GM23248 (cell line): ENCODE measurements around the gene HIVEP1. TPM values are rescaled to one million over a fixed set of nuclear protein-coding genes. Genes with fewer than 3 reads are reported as not detected.
A peak's percentile ranks its signal among the peaks of the same experiment; 100 is the strongest.

ENCODE experiments used
- DNase-seq: peaks from one replicate; pipeline ENCODE4 v3.0.0-alpha.2; 2015
- H2AFZ ChIP-seq: fragments of 200-600 bp; sonication (generic); 2 replicates; pipeline ENCODE4 v1.6.1; 2016; ENCODE audit warnings: antibody characterized with exemption
- H3F3A ChIP-seq: fragments of 200-600 bp; sonication (generic); 2 replicates; pipeline ENCODE4 v1.6.1; 2016; ENCODE audit warnings: mild to moderate bottlenecking, antibody characterized with exemption, mixed run types; ENCODE audit not compliant: insufficient read depth
- H3K27ac ChIP-seq: fragments of 200-600 bp; sonication (generic); 2 replicates; pipeline ENCODE4 v1.5.1; 2016; ENCODE audit warnings: mild to moderate bottlenecking
- H3K27me3 ChIP-seq: fragments of 200-600 bp; sonication (generic); replicated peaks from 2 replicates; pipeline ENCODE4 v1.6.1; 2016; ENCODE audit warnings: mild to moderate bottlenecking; ENCODE audit not compliant: insufficient read depth
- H3K36me3 ChIP-seq: fragments of 200-600 bp; sonication (generic); 2 replicates; pipeline ENCODE4 v1.6.1; 2016; ENCODE audit warnings: low read depth, mild to moderate bottlenecking
- H3K4me1 ChIP-seq: fragments of 200-600 bp; sonication (generic); 2 replicates; pipeline ENCODE4 v1.6.1; 2016; ENCODE audit warnings: mild to moderate bottlenecking; ENCODE audit not compliant: insufficient read depth
- H3K4me2 ChIP-seq: fragments of 200-600 bp; sonication (generic); one replicate; pipeline ENCODE4 v1.6.1; 2016; ENCODE audit warnings: mild to moderate bottlenecking; ENCODE audit not compliant: unreplicated experiment
- H3K4me3 ChIP-seq: fragments of 200-600 bp; sonication (generic); 2 replicates; pipeline ENCODE4 v1.5.1; 2016; ENCODE audit warnings: mild to moderate bottlenecking
- H3K79me2 ChIP-seq: fragments of 200-600 bp; sonication (generic); 2 replicates; pipeline ENCODE4 v1.6.1; 2016; ENCODE audit warnings: mild to moderate bottlenecking; ENCODE audit not compliant: insufficient read depth
- H3K9ac ChIP-seq: fragments of 200-600 bp; sonication (generic); 2 replicates; pipeline ENCODE4 v1.6.1; 2016; ENCODE audit warnings: mild to moderate bottlenecking
- H3K9me2 ChIP-seq: fragments of 200-600 bp; sonication (generic); 2 replicates; pipeline ENCODE4 v1.6.1; 2016; ENCODE audit warnings: mixed run types, mild to moderate bottlenecking, moderate library complexity; ENCODE audit not compliant: insufficient read depth
- H3K9me3 ChIP-seq: fragments of 200-600 bp; sonication (generic); one replicate; pipeline ENCODE4 v1.6.1; 2017; ENCODE audit warnings: low read depth
- H4K20me1 ChIP-seq: fragments of 200-600 bp; sonication (generic); 2 replicates; pipeline ENCODE4 v1.6.0; 2016; ENCODE audit not compliant: insufficient read depth
- EZH2 ChIP-seq: fragments of 200-600 bp; sonication (generic); IDR thresholded peaks from 2 replicates; pipeline ENCODE4 v1.6.1; 2018; ENCODE audit warnings: antibody characterized with exemption, mild to moderate bottlenecking; ENCODE audit not compliant: insufficient read depth, poor library complexity, severe bottlenecking
- EZH2phosphoT487 ChIP-seq: fragments of 200-600 bp; sonication (generic); IDR thresholded peaks from 2 replicates; pipeline ENCODE4 v1.6.1; 2018; ENCODE audit warnings: antibody characterized with exemption, moderate library complexity, mild to moderate bottlenecking, low read depth; ENCODE audit not compliant: insufficient read depth
- WGBS, 2 experiments: methylation state at CpG; one replicate each; pipeline ENCODE4 v1.1.6; 2015 to 2017; ENCODE audit warnings: low lambda C conversion rate in 2 of 2, low coverage in 1 of 2; ENCODE audit errors: missing lambda C conversion rate in 2 of 2; 5-methylcytosine and 5-hydroxymethylcytosine counted together
- in situ Hi-C: fragments of 300-500 bp; cut with MboI; formaldehyde crosslinking; loops from 2 replicates; pipeline ENCODE4 v1.15.0; 2020
- polyA plus RNA-seq: library from polyadenylated mRNA; unstranded; fragments of >200 nt; fragmentation: Nextera tagmentation; extraction: Ambion mirVana; gene quantifications from 2 replicates; pipeline ENCODE4 v1.2.1, GENCODE V29; 2016
- total RNA-seq: library from RNA; depleted of rRNA; stranded (reverse); fragments of >200 nt; shearing (Covaris generic); gene quantifications from 2 replicates; pipeline ENCODE4 v1.2.3, GENCODE V29; 2014

Gene HIVEP1
- total and polyA plus RNA-seq, 2 experiments from 2014 or later: 3.3 to 7.1 TPM

GRCh38 chr6:11972270-11972669 lies 39.8 kb upstream of the HIVEP1 start:
- Histone ChIP-seq H3K27ac (no peak overlapping the region), H4K20me1 (no peaks in the 10 kb centered on the region), H3K36me3 (no peaks in the 10 kb centered on the region), H3K9me2 (no peaks in the 10 kb centered on the region), H3K4me1 (peaks cover 57% of the 10 kb centered on the region), H3K79me2 (no peaks in the 10 kb centered on the region), H3K9me3 (no peaks in the 10 kb centered on the region), H3F3A (peaks cover 17% of the 10 kb centered on the region), H3K9ac (no peak overlapping the region), H3K4me3 (no peak overlapping the region), H2AFZ (0 out of 2 replicates have a peak overlapping the region, but pooled peaks have one; percentile 30), H3K27me3 (no peaks in the 10 kb centered on the region), H3K4me2 (no peak overlapping the region)
- DNase-seq: no peak
- 96 to 98% methylated on average over 8 of the region's 8 CpGs for WGBS, 2 experiments
- in situ Hi-C loops: no loop called here
- TF ChIP-seq EZH2 (no peak), EZH2phosphoT487 (no peak)

- Histone ChIP-seq H3K9ac (no peak overlapping the region), H3K27ac (no peak overlapping the region), H3K36me3 (no peaks in the 10 kb centered on the region), H3K4me1 (peaks cover 57% of the 10 kb centered on the region), H3K9me2 (no peaks in the 10 kb centered on the region), H2AFZ (no peak overlapping the region), H4K20me1 (no peaks in the 10 kb centered on the region), H3K4me3 (no peak overlapping the region), H3K79me2 (no peaks in the 10 kb centered on the region), H3K9me3 (no peaks in the 10 kb centered on the region), H3F3A (peaks cover 17% of the 10 kb centered on the region), H3K27me3 (no peaks in the 10 kb centered on the region), H3K4me2 (no peak overlapping the region)
- in situ Hi-C loops: no loop called here
- TF ChIP-seq EZH2 (no peak), EZH2phosphoT487 (no peak)
- peak; percentile 44 for DNase-seq
- 51 to 67% methylated on average over 5 of the region's 5 CpGs for WGBS, 2 experiments
Observed at GRCh38 chr6:11972806-11973205, 39.3 kb upstream of the HIVEP1 start.

- 57 to 60% methylated on average over 2 of the region's 2 CpGs for WGBS, 2 experiments
- no peak for TF ChIP-seq EZH2
- no peak for TF ChIP-seq EZH2phosphoT487
- H3F3A ChIP-seq: peaks cover 17% of the 10 kb centered on the region
- no peak overlapping the region for H3K27ac ChIP-seq
- no peak overlapping the region for H3K9ac ChIP-seq
- no peak overlapping the region for H3K4me2 ChIP-seq
- in situ Hi-C loops: no loop called here
- H3K79me2 ChIP-seq: no peaks in the 10 kb centered on the region
- H4K20me1 ChIP-seq: no peaks in the 10 kb centered on the region
- no peaks in the 10 kb centered on the region for H3K9me3 ChIP-seq
- no peaks in the 10 kb centered on the region for H3K9me2 ChIP-seq
- H3K27me3 ChIP-seq: no peaks in the 10 kb centered on the region
- no peak overlapping the region for H2AFZ ChIP-seq
- H3K4me1 ChIP-seq: peaks cover 54% of the 10 kb centered on the region
- no peak for DNase-seq
- no peaks in the 10 kb centered on the region for H3K36me3 ChIP-seq
- H3K4me3 ChIP-seq: no peak overlapping the region
Observed at GRCh38 chr6:11973238-11973637, 38.9 kb upstream of the HIVEP1 start.

- H3K79me2 ChIP-seq: no peaks in the 10 kb centered on the region
- TF ChIP-seq EZH2phosphoT487 (no peak), EZH2 (no peak)
- no peaks in the 10 kb centered on the region for H3K9me2 ChIP-seq
- H3K4me1 ChIP-seq: peaks cover 45% of the 10 kb centered on the region
- in situ Hi-C loops: no loop called here
- H3K9ac ChIP-seq: no peak overlapping the region
- H3K36me3 ChIP-seq: no peaks in the 10 kb centered on the region
- no peak overlapping the region for H3K4me3 ChIP-seq
- H3K27me3 ChIP-seq: no peaks in the 10 kb centered on the region
- H4K20me1 ChIP-seq: no peaks in the 10 kb centered on the region
- peaks cover 12% of the 10 kb centered on the region for H3F3A ChIP-seq
- peak overlapping the region; percentile 43 for H3K4me2 ChIP-seq
- H3K27ac ChIP-seq: no peak overlapping the region
- peak; percentile 57 for DNase-seq
- H2AFZ ChIP-seq: no peak overlapping the region
- H3K9me3 ChIP-seq: no peaks in the 10 kb centered on the region
Observed at GRCh38 chr6:11974089-11974488, 38.0 kb upstream of the HIVEP1 start.
